Measurements from ENCODE around the gene NRXN3. TPM values are rescaled to one million over a fixed set of nuclear protein-coding genes. Genes with fewer than 3 reads are reported as not detected.

NRXN3 gene
- total RNA-seq, 4 donors from 2014 or later: 4.1 to 11.9 (median 5.8) TPM

DNA sequence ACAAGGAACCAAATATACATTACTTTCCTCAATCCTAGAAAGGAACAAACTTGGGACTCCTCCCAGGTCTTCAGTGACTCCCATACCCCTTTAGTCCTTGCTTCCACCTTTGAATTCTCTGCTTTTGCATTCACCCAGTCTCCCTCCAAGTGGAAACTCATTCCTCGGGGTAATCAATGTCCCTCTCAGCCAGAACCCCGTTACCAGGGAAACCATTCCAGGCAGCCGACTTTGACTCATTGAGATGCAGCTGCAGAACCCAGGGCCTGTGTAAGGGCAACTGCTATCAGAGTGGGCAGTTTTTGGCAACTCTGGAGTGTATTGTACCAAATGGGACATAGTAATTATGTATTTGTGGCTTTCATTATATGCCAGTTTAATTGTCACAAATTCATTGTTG lies 186.2 kb downstream of the NRXN3 start:
- Histone ChIP-seq H3K9me3 (no peaks in the 10 kb centered on the region), H3K27ac (no peak overlapping the region), H3K4me3 (no peak overlapping the region), H3K27me3 (peaks cover 5% of the 10 kb centered on the region), H3K4me1 (no peaks in the 10 kb centered on the region), H3K36me3 (no peaks in the 10 kb centered on the region)
- in situ Hi-C loops (cut with MboI; ENCODE audit: low pct_ligation_motif_present in 1 of 4, low pct_unique_long_range_greater_than_20kb in 1 of 4, low sequenced_read_pairs in 3 of 4) (no loop called here), intact Hi-C loops (cut with DNase I; ENCODE audit: low total_unique reads) (no loop called here)
- no peak for TF ChIP-seq EP300 (IDR thresholded peaks at IDR 0.05; ENCODE audit: low read depth)
- TF ChIP-seq POLR2AphosphoS5 (IDR thresholded peaks at IDR 0.05): no peak
- TF ChIP-seq POLR2A (IDR thresholded peaks at IDR 0.05): no peak
- WGBS, 2 donors (ENCODE audit: low coverage in 1 of 2): 50 to 55% methylated on average over 3 of the region's 3 CpGs
- DNase-seq: no peak

DNA sequence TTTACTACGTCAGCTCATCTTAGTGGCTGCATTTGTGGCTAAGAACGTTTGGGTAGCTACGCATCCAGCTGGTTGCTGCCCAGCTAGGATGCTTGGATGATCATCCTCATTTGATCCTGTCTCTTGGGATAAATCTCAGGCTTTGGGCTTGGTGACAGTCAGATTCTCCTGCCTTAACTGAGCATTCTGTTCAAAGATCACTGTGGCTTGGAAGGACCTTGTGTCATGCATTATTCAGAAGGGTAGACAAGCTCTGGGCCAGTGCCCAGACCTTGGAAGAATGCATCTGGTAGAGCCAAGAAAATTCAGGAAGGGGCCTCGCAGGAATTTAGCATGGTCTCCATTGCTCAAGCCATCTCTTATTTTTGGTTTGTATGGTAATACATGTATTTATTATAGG lies 188.4 kb downstream of the NRXN3 start:
- in situ Hi-C loops (cut with MboI; ENCODE audit: low pct_ligation_motif_present in 1 of 4, low pct_unique_long_range_greater_than_20kb in 1 of 4, low sequenced_read_pairs in 3 of 4) (no loop called here), intact Hi-C loops (cut with DNase I; ENCODE audit: low total_unique reads) (no loop called here)
- 60 to 94% methylated on average over 1 to 4 of the region's 4 CpGs for WGBS, 2 donors (ENCODE audit: low coverage in 1 of 2)
- Histone ChIP-seq H3K9me3 (no peaks in the 10 kb centered on the region), H3K4me1 (no peaks in the 10 kb centered on the region), H3K36me3 (no peaks in the 10 kb centered on the region), H3K4me3 (no peak overlapping the region), H3K27me3 (peaks cover 5% of the 10 kb centered on the region), H3K27ac (no peak overlapping the region)
- TF ChIP-seq CTCF (IDR thresholded peaks at IDR 0.05) (no peak), POLR2AphosphoS5 (IDR thresholded peaks at IDR 0.05) (no peak), POLR2A (IDR thresholded peaks at IDR 0.05) (no peak), EP300 (IDR thresholded peaks at IDR 0.05; ENCODE audit: low read depth) (no peak)
- no peak for DNase-seq

- H3K27ac ChIP-seq: no peak overlapping the region
- H3K4me3 ChIP-seq: no peak overlapping the region
- in situ Hi-C loops (cut with MboI; ENCODE audit: low pct_ligation_motif_present in 1 of 4, low pct_unique_long_range_greater_than_20kb in 1 of 4, low sequenced_read_pairs in 3 of 4): no loop called here
- H3K9me3 ChIP-seq: no peaks in the 10 kb centered on the region
- no peaks in the 10 kb centered on the region for H3K36me3 ChIP-seq
- peaks cover 5% of the 10 kb centered on the region for H3K27me3 ChIP-seq
- H3K4me1 ChIP-seq: no peaks in the 10 kb centered on the region
- intact Hi-C loops (cut with DNase I; ENCODE audit: low total_unique reads): no loop called here
- WGBS, 2 donors (ENCODE audit: low coverage in 1 of 2): 89% methylated on average over 5 of the region's 5 CpGs; no CpG with 5 or more reads in 1 of the 2 donors
- no peak for DNase-seq
- TF ChIP-seq CTCF (IDR thresholded peaks at IDR 0.05) (no peak), POLR2AphosphoS5 (IDR thresholded peaks at IDR 0.05) (no peak), POLR2A (IDR thresholded peaks at IDR 0.05) (no peak)
These were observed 189.4 kb downstream of the NRXN3 start for GRCh38 chr14:78359581-78359980.

DNA sequence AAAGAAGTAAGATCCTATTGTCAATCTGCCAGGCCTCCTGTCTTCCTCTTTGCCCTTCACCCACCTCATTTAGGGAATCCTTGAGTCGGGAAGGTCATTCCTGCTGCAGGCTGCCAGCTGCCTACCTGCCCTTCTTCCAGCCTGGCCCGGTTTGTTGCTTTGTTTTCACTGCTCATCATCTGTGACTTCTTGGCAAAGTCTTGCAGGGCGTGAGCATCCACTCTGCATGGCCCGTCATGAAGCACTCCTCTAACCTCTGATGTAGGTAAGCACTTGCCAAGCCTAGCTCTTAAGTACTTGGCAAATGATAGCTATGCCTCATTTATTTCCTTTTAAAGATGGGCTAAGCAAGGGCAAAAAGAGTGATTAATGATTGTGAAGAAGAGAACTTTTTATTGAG lies 192.8 kb downstream of the NRXN3 start:
- intact Hi-C loops (cut with DNase I; ENCODE audit: low total_unique reads): no loop called here
- H3K4me1 ChIP-seq: no peaks in the 10 kb centered on the region
- H3K27ac ChIP-seq: no peak overlapping the region
- 70% methylated on average over 4 of the region's 4 CpGs; no CpG with 5 or more reads in 1 of the 2 donors for WGBS, 2 donors (ENCODE audit: low coverage in 1 of 2)
- no peaks in the 10 kb centered on the region for H3K27me3 ChIP-seq
- H3K4me3 ChIP-seq: no peak overlapping the region
- no peak for DNase-seq
- in situ Hi-C loops (cut with MboI; ENCODE audit: low pct_ligation_motif_present in 1 of 4, low pct_unique_long_range_greater_than_20kb in 1 of 4, low sequenced_read_pairs in 3 of 4): no loop called here
- TF ChIP-seq POLR2A (IDR thresholded peaks at IDR 0.05) (no peak), EP300 (IDR thresholded peaks at IDR 0.05; ENCODE audit: low read depth) (no peak), POLR2AphosphoS5 (IDR thresholded peaks at IDR 0.05) (no peak), CTCF (IDR thresholded peaks at IDR 0.05) (no peak)
- H3K9me3 ChIP-seq: no peaks in the 10 kb centered on the region
- no peaks in the 10 kb centered on the region for H3K36me3 ChIP-seq

- no peak overlapping the region for H3K27ac ChIP-seq
- no peaks in the 10 kb centered on the region for H3K36me3 ChIP-seq
- H3K4me3 ChIP-seq: no peak overlapping the region
- no peak for DNase-seq
- H3K9me3 ChIP-seq: no peaks in the 10 kb centered on the region
- no peak for TF ChIP-seq POLR2A (IDR thresholded peaks at IDR 0.05)
- intact Hi-C loops (cut with DNase I; ENCODE audit: low total_unique reads): no loop called here
- H3K4me1 ChIP-seq: no peaks in the 10 kb centered on the region
- H3K27me3 ChIP-seq: no peaks in the 10 kb centered on the region
- in situ Hi-C loops (cut with MboI; ENCODE audit: low pct_ligation_motif_present in 1 of 4, low pct_unique_long_range_greater_than_20kb in 1 of 4, low sequenced_read_pairs in 3 of 4): no loop called here
These were observed 197.2 kb downstream of the NRXN3 start for GRCh38 chr14:78367355-78367754.
